H9 (cell line): ENCODE results near the gene RNF220. TPM values are rescaled to one million over a fixed set of nuclear protein-coding genes. Genes with fewer than 3 reads are reported as not detected.

Source experiments
- DNase-seq: peaks from one replicate; pipeline ENCODE4 v3.0.0-alpha.2; 2017
- H2AFZ ChIP-seq: one replicate; pipeline ENCODE4 v1.6.1; 2013; ENCODE audit warnings: mild to moderate bottlenecking, low read length, control low read depth, moderate library complexity
- H2AK5ac ChIP-seq: 2 replicates; pipeline ENCODE4 v1.6.1; 2013; ENCODE audit warnings: low read length, control low read depth, mixed read lengths; ENCODE audit not compliant: insufficient read length
- H2BK120ac ChIP-seq: one replicate; pipeline ENCODE4 v1.6.1; 2013; ENCODE audit warnings: low read depth, mild to moderate bottlenecking, low read length, control low read depth, inconsistent platforms; ENCODE audit not compliant: poor library complexity, severe bottlenecking
- H2BK12ac ChIP-seq: 2 replicates; pipeline ENCODE4 v1.6.1; 2013; ENCODE audit warnings: low read length, control low read depth, mixed read lengths, low read depth; ENCODE audit not compliant: insufficient read length
- H2BK15ac ChIP-seq: 2 replicates; pipeline ENCODE4 v1.6.1; 2013; ENCODE audit warnings: low read depth, low read length, control low read depth
- H2BK20ac ChIP-seq: one replicate; pipeline ENCODE4 v1.6.1; 2013; ENCODE audit warnings: low read depth, mild to moderate bottlenecking, low read length, control low read depth, inconsistent platforms; ENCODE audit not compliant: poor library complexity, severe bottlenecking
- H2BK5ac ChIP-seq: 2 replicates; pipeline ENCODE4 v1.6.1; 2013; ENCODE audit warnings: low read length, control low read depth, mixed read lengths; ENCODE audit not compliant: insufficient read length
- H3K14ac ChIP-seq: 2 replicates; pipeline ENCODE4 v1.6.1; 2013; ENCODE audit warnings: low read length, control low read depth; ENCODE audit not compliant: insufficient read depth
- H3K18ac ChIP-seq: 2 replicates; pipeline ENCODE4 v1.6.1; 2013; ENCODE audit warnings: low read depth, mild to moderate bottlenecking, mixed read lengths, low read length, control low read depth; ENCODE audit not compliant: insufficient read length
- H3K23ac ChIP-seq: 2 replicates; pipeline ENCODE4 v1.6.1; 2013; ENCODE audit warnings: low read length, control low read depth, mixed read lengths, low read depth; ENCODE audit not compliant: insufficient read length
- H3K23me2 ChIP-seq: 2 replicates; pipeline ENCODE4 v1.6.1; 2013; ENCODE audit warnings: low read depth, mild to moderate bottlenecking, mixed read lengths, low read length, control low read depth; ENCODE audit not compliant: insufficient read length, poor library complexity, severe bottlenecking
- H3K27ac ChIP-seq: 2 replicates; pipeline ENCODE4 v1.5.1; 2013; ENCODE audit warnings: low read length, control low read depth, mixed read lengths, low read depth; ENCODE audit not compliant: insufficient read length
- H3K27me3 ChIP-seq: 2 replicates; pipeline ENCODE4 v1.6.1; 2013; ENCODE audit warnings: low read length, control low read depth, inconsistent platforms; ENCODE audit not compliant: insufficient read depth
- H3K4ac ChIP-seq: 2 replicates; pipeline ENCODE4 v1.6.1; 2013; ENCODE audit warnings: low read depth, mild to moderate bottlenecking, control low read depth, inconsistent platforms, low read length, moderate library complexity
- H3K4me1 ChIP-seq: 2 replicates; pipeline ENCODE4 v1.6.1; 2013; ENCODE audit warnings: low read length, control low read depth, inconsistent platforms; ENCODE audit not compliant: insufficient read depth
- H3K4me2 ChIP-seq: 2 replicates; pipeline ENCODE4 v1.6.1; 2013; ENCODE audit warnings: low read length, control low read depth, mixed read lengths; ENCODE audit not compliant: insufficient read length, insufficient read depth
- H3K56ac ChIP-seq: 2 replicates; pipeline ENCODE4 v1.6.1; 2013; ENCODE audit warnings: low read depth, mild to moderate bottlenecking, mixed read lengths, low read length, control low read depth; ENCODE audit not compliant: insufficient read length
- H3K79me1 ChIP-seq: 2 replicates; pipeline ENCODE4 v1.6.1; 2013; ENCODE audit warnings: low read depth, mild to moderate bottlenecking, moderate library complexity, low read length, control low read depth, inconsistent platforms; ENCODE audit not compliant: insufficient read depth, poor library complexity, severe bottlenecking
- H3K79me2 ChIP-seq: 2 replicates; pipeline ENCODE4 v1.6.1; 2013; ENCODE audit warnings: low read length, control low read depth, inconsistent platforms; ENCODE audit not compliant: insufficient read depth
- H3K9ac ChIP-seq: 2 replicates; pipeline ENCODE4 v1.6.1; 2013; ENCODE audit warnings: low read length, control low read depth, mixed read lengths; ENCODE audit not compliant: insufficient read length; ENCODE audit errors: extremely low read depth
- H3K9me3 ChIP-seq: one replicate; pipeline ENCODE4 v1.6.1; 2013; ENCODE audit warnings: low read depth, low read length, inconsistent platforms; ENCODE audit not compliant: control insufficient read depth
- H3T11ph ChIP-seq: one replicate; pipeline ENCODE4 v1.6.1; 2013; ENCODE audit warnings: mild to moderate bottlenecking, low read length, control low read depth, inconsistent platforms
- H4K20me1 ChIP-seq: one replicate; pipeline ENCODE4 v1.6.1; 2013; ENCODE audit not compliant: control insufficient read depth, insufficient read length, insufficient read depth
- H4K5ac ChIP-seq: 2 replicates; pipeline ENCODE4 v1.6.1; 2013; ENCODE audit warnings: low read depth, mild to moderate bottlenecking, mixed read lengths, low read length, control low read depth; ENCODE audit not compliant: insufficient read length
- H4K8ac ChIP-seq: replicated peaks from 2 replicates; pipeline ENCODE4 v1.6.1; 2013; ENCODE audit warnings: low read length, control low read depth, mixed read lengths, low read depth; ENCODE audit not compliant: insufficient read length
- H4K91ac ChIP-seq: 2 replicates; pipeline ENCODE4 v1.6.1; 2013; ENCODE audit warnings: low read depth, mild to moderate bottlenecking, moderate library complexity, mixed read lengths, low read length, control low read depth; ENCODE audit not compliant: insufficient read length
- H3K27ac Mint-ChIP-seq, 3 experiments: 2 replicates in 2 of 3; 3 replicates in 1 of 3; pipeline ENCODE4 v1.8.0; 2020 to 2021; ENCODE audit warnings: mixed read lengths in 3 of 3, mild to moderate bottlenecking in 1 of 3, moderate library complexity in 1 of 3
- H3K27me3 Mint-ChIP-seq: 2 replicates; pipeline ENCODE4 v1.8.0; 2021; ENCODE audit warnings: low read depth, mild to moderate bottlenecking, moderate library complexity, mixed read lengths
- H3K36me3 Mint-ChIP-seq, 3 experiments: 2 replicates in 2 of 3; 3 replicates in 1 of 3; pipeline ENCODE4 v1.8.0; 2020 to 2021; ENCODE audit warnings: low read depth in 3 of 3, mixed read lengths in 3 of 3; ENCODE audit not compliant: insufficient read depth in 1 of 3
- H3K4me1 Mint-ChIP-seq, 2 experiments: 2 replicates each; pipeline ENCODE4 v1.8.0; 2020; ENCODE audit warnings: mixed read lengths in 2 of 2
- H3K4me3 Mint-ChIP-seq, 2 experiments: 2 replicates in 1 of 2; 3 replicates in 1 of 2; pipeline ENCODE4 v1.8.0; 2020 to 2021; ENCODE audit warnings: mild to moderate bottlenecking in 2 of 2, mixed read lengths in 2 of 2, moderate library complexity in 1 of 2
- H3K9me3 Mint-ChIP-seq, 2 experiments: 2 replicates in 1 of 2; 3 replicates in 1 of 2; pipeline ENCODE4 v1.8.0; 2020; ENCODE audit warnings: mild to moderate bottlenecking in 2 of 2, mixed read lengths in 2 of 2, moderate library complexity in 1 of 2
- WGBS: extraction: QIAGEN DNeasy Blood & Tissue Kit; methylation state at CpG from one replicate; pipeline ENCODE4 v1.1.7; 2013; ENCODE audit warnings: missing lambda C conversion rate, low lambda C conversion rate, mixed read lengths; ENCODE audit not compliant: insufficient read length; ENCODE audit errors: extremely low coverage; 5-methylcytosine and 5-hydroxymethylcytosine counted together
- total RNA-seq: library from RNA; stranded (reverse); gene quantifications from 2 replicates; pipeline ENCODE4 v1.2.1, GENCODE V29; 2021
- TF ChIP-seq, protein P1 (sequence below): fragments of 200-600 bp; sonication (generic); conservative IDR thresholded peaks from 3 replicates; pipeline ENCODE4 v1.8.0; 2021; ENCODE audit warnings: antibody characterized with exemption, mild to moderate bottlenecking

The RNF220 gene
- total RNA-seq, 1 experiment from 2014 or later: 109 TPM

DNA sequence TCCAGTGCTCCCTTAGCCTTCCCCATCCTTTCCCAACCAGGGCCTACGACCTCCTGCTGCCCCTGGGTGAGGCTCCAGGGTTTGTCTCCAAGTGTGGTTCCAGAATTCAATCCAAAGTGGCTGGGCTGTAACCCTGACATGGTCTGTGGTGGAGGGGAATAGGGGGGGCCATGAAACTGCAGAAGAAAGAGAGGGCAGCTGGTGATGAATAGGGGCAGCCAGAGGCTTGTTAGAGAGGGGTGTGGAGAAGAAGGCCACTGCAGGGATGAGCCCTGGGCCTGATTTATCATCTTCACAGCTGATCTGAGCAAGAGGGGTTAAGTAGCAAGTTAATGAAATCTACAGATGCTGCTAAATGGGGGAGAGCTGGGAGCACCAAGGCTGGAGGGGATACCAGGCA is 37.1 kb upstream of the RNF220 start:
- no peaks in the 10 kb centered on the region for H3K79me1 ChIP-seq
- no peaks in the 10 kb centered on the region for H3K36me3 Mint-ChIP-seq

More for the DNA sequence above, 37.1 kb upstream of the RNF220 start:
- Mint-ChIP-seq H3K27ac (no peak overlapping the region), H3K9me3 (no peaks in the 10 kb centered on the region), H3K27me3 (peaks cover 29% of the 10 kb centered on the region), H3K4me1 (peaks cover 23 to 24% of the 10 kb centered on the region in 2 experiments), H3K4me3 (no peak overlapping the region)
- H3K4ac ChIP-seq: no peak overlapping the region
- H4K20me1 ChIP-seq: no peaks in the 10 kb centered on the region
- H2BK20ac ChIP-seq: no peak overlapping the region
- no peaks in the 10 kb centered on the region for H3K27me3 ChIP-seq
- H4K5ac ChIP-seq: no peak overlapping the region
- no peak overlapping the region for H3K9ac ChIP-seq
- H2BK15ac ChIP-seq: no peak overlapping the region
- TF ChIP-seq, protein P1, sequence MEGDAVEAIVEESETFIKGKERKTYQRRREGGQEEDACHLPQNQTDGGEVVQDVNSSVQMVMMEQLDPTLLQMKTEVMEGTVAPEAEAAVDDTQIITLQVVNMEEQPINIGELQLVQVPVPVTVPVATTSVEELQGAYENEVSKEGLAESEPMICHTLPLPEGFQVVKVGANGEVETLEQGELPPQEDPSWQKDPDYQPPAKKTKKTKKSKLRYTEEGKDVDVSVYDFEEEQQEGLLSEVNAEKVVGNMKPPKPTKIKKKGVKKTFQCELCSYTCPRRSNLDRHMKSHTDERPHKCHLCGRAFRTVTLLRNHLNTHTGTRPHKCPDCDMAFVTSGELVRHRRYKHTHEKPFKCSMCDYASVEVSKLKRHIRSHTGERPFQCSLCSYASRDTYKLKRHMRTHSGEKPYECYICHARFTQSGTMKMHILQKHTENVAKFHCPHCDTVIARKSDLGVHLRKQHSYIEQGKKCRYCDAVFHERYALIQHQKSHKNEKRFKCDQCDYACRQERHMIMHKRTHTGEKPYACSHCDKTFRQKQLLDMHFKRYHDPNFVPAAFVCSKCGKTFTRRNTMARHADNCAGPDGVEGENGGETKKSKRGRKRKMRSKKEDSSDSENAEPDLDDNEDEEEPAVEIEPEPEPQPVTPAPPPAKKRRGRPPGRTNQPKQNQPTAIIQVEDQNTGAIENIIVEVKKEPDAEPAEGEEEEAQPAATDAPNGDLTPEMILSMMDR: no peak
- H2BK5ac ChIP-seq: no peak overlapping the region
- H2AFZ ChIP-seq: no peak overlapping the region
- H3K9me3 ChIP-seq: no peaks in the 10 kb centered on the region
- H3K23ac ChIP-seq: no peak overlapping the region
- H2BK120ac ChIP-seq: no peak overlapping the region
- no peak overlapping the region for H3T11ph ChIP-seq
- no peak overlapping the region for H2AK5ac ChIP-seq
- DNase-seq: no peak
- peaks cover 3% of the 10 kb centered on the region; the same call in 1 of the 2 replicates for H3K4me1 ChIP-seq
- no peaks in the 10 kb centered on the region for H3K23me2 ChIP-seq
- WGBS: no CpG with 5 or more reads among the region's 1 CpG
- no peak overlapping the region for H3K4me2 ChIP-seq
- H3K14ac ChIP-seq: no peak overlapping the region
- H3K27ac ChIP-seq: no peak overlapping the region
- no peak overlapping the region for H3K56ac ChIP-seq
- H4K8ac ChIP-seq: no peak overlapping the region
- H2BK12ac ChIP-seq: no peak overlapping the region
- no peaks in the 10 kb centered on the region for H3K79me2 ChIP-seq
- no peak overlapping the region for H3K18ac ChIP-seq
- H4K91ac ChIP-seq: no peak overlapping the region
